Left lung (tissue), 10 donors: ENCODE data around the gene CEACAM19. TPM values are rescaled to one million over a fixed set of nuclear protein-coding genes. Genes with fewer than 3 reads are reported as not detected.
"Not testable (repeated sequence)": the region's sequence is repeated elsewhere in the genome, so short reads cannot be mapped to it uniquely, and the experiment has no call there.

Experiments used
- ATAC-seq: fragments of 200-7000 bp; cut with Tn5 transposase; one replicate; pipeline ENCODE4 v1.9.1; 2020; ENCODE audit warnings: moderate library complexity
- DNase-seq, 4 donors: peaks; one replicate each; pipeline ENCODE4 v3.0.0-alpha.2; 2013 to 2020
- H3K27ac ChIP-seq, 2 donors: fragments of 200-600 bp; sonication (generic) in 1 of 2; one replicate each; pipeline versions ENCODE4 v1.5.0 to v1.8.0; 2020 to 2021
- H3K27me3 ChIP-seq, 2 donors: fragments of 200-600 bp; sonication (generic) in 1 of 2; one replicate each; pipeline versions ENCODE4 v1.5.0 to v1.8.0; 2020 to 2021
- H3K36me3 ChIP-seq, 2 donors: fragments of 200-600 bp; sonication (generic) in 1 of 2; one replicate each; pipeline versions ENCODE4 v1.5.0 to v1.8.0; 2020 to 2021
- H3K4me1 ChIP-seq, 2 donors: fragments of 200-600 bp; one replicate each; pipeline ENCODE4 v1.8.0; 2021
- H3K4me3 ChIP-seq, 2 donors: fragments of 200-600 bp; sonication (generic) in 1 of 2; one replicate each; pipeline versions ENCODE4 v1.5.0 to v1.8.0; 2020 to 2021; ENCODE audit warnings: mild to moderate bottlenecking in 1 of 2
- H3K9me3 ChIP-seq, 2 donors: fragments of 200-600 bp; sonication (generic) in 1 of 2; one replicate each; pipeline versions ENCODE4 v1.5.0 to v1.8.0; 2020 to 2021
- intact Hi-C, 2 donors: fragments of 100-400 bp; cut with DNase I; formaldehyde crosslinking; loops; one replicate each; pipeline versions ENCODE4 v1.11.2 to v1.14.2; 2022
- polyA plus RNA-seq, 6 donors: library from polyadenylated mRNA; unstranded; fragments of 120-200 nt; gene quantifications; one replicate each; pipeline ENCODE4 v1.2.1, GENCODE V29; 2013; ENCODE audit not compliant: insufficient read length in 6 of 6
- total RNA-seq, 2 donors: library from RNA; stranded (reverse); fragmentation: NEBNext Ultra II Directional; extraction: Animal tissue kit (Norgen Biotek cat#: 25700); gene quantifications; one replicate each; pipeline ENCODE4 v1.2.1, GENCODE V29; 2021
- TF ChIP-seq, protein P1 (sequence below), 2 donors: fragments of 200-600 bp; sonication (generic) in 1 of 2; IDR thresholded peaks; one replicate each; pipeline versions ENCODE4 v1.5.0 to v1.8.0; 2021; ENCODE audit warnings: antibody characterized with exemption in 2 of 2
- donor health status: DM: no; HTN: yes; CAD: no.
- donor health status: DM: no; HTN: no; CAD: no.

The CEACAM19 gene
- total and polyA plus RNA-seq, 8 donors, result 4.1 to 21.9 (median 14.6) TPM

DNA sequence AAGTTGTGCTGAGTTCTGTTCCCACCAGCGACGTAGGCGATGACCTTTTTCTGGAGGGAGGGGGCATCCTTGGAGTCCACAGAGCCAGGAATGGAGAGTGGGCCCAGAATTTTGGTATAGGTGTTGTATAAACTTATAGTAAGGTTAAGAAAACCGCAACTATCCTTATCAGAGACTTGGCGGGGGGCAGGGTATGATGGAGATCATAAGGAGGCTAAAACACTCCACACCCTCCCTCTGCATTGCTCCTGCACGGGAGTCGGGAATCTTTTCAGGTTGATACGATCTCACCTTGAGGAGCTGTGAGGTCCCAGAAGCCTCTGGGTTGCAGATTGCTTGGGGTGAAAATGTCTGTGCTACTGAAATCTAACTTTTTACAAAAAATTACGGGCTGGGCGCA lies 6.3 kb upstream of the CEACAM19 start:
- Histone ChIP-seq H3K27me3 (no peaks in the 10 kb centered on the region), H3K27ac (no peak overlapping the region), H3K4me1 (no peaks in the 10 kb centered on the region), H3K4me3 (no peak overlapping the region), H3K36me3 (peaks cover 0 to 43% of the 10 kb centered on the region in 2 donors), H3K9me3 (no peaks in the 10 kb centered on the region)
- intact Hi-C loops, result no loop called here
- ATAC-seq, result no peak
- no peak for DNase-seq
- TF ChIP-seq, protein P1, sequence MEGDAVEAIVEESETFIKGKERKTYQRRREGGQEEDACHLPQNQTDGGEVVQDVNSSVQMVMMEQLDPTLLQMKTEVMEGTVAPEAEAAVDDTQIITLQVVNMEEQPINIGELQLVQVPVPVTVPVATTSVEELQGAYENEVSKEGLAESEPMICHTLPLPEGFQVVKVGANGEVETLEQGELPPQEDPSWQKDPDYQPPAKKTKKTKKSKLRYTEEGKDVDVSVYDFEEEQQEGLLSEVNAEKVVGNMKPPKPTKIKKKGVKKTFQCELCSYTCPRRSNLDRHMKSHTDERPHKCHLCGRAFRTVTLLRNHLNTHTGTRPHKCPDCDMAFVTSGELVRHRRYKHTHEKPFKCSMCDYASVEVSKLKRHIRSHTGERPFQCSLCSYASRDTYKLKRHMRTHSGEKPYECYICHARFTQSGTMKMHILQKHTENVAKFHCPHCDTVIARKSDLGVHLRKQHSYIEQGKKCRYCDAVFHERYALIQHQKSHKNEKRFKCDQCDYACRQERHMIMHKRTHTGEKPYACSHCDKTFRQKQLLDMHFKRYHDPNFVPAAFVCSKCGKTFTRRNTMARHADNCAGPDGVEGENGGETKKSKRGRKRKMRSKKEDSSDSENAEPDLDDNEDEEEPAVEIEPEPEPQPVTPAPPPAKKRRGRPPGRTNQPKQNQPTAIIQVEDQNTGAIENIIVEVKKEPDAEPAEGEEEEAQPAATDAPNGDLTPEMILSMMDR (IDR thresholded peaks at IDR 0.05), result no peak

DNA sequence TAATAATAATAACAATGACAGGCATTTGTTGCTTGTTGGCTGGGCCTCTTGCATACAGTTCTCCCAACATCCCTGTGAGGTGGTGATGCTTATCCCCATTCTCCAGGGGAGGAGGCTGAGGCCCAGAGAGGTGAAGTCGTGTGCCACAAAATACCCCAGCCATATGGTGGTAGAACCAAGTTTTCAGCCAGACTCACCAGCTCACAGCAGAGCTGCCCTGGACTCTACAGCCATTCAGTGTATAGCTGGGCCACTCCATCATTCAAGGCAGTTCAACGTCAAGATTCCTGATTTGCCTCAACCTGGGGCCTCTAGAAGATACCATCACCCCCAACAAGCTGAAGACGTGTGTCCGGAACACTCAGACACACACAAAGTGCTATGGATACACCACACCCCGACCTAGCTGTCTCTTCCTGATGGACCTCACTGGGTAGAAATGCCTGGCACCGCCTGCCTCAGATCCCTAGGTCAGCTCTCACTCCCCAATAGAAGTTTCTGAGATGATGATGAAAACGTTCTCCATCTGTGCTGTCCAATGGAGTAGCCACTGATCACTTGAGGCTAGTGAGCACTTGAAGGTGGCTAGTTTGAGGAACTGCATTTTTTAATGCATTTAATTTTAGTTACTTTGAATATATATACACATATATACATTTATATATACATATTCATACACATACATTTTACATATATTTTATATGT lies 4.3 kb upstream of the CEACAM19 start:
- DNase-seq, result peak in 1 of 4 donors; percentile 8
- Histone ChIP-seq H3K4me1 (no peaks in the 10 kb centered on the region), H3K27me3 (no peaks in the 10 kb centered on the region), H3K9me3 (no peaks in the 10 kb centered on the region), H3K27ac (no peak overlapping the region), H3K36me3 (peaks cover 0 to 23% of the 10 kb centered on the region in 2 donors), H3K4me3 (no peak overlapping the region)
- no peak for ATAC-seq
- TF ChIP-seq, protein P1 (IDR thresholded peaks at IDR 0.05), result no peak
- intact Hi-C loops, result no loop called here

DNA sequence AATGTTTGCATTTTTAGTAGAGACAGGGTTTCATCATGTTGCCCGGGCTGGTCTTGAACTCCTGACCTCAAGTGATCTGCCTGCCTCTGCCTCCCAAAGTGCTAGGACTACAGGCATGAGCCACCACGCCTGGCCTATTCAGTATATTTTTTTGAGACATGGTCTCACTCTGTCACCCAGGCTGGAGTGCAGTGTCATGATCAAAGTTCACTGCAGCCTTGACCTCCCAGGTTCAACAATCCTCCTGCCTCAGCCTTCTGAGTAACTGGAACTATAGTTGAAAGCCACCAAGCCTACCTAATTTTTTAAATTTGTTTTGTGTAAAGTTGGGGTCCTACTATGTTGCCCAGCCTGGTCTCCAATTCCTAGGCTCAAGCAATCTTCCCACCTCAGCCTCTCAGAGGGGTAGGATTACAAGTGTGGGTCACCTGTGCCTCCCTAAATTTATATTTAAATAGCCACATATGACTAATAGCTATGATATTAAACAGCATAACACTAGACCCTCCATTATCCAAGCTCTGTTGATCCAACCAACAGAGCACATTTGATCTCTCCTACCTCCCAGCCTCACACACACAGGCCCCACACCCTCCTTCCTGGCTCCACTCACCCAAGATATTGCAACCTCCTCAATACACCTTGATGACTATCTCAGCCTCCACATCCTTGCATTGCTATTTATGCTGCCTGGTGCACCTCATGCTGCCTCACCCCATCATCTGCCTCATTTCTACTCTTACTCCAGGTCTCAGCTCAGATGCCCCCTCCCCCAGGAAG lies 2.1 kb upstream of the CEACAM19 start:
- Histone ChIP-seq H3K9me3 (no peaks in the 10 kb centered on the region), H3K27ac (no peak overlapping the region), H3K4me3 (no peak overlapping the region), H3K4me1 (no peaks in the 10 kb centered on the region), H3K36me3 (peaks cover 0 to under 1% of the 10 kb centered on the region in 2 donors), H3K27me3 (no peaks in the 10 kb centered on the region)
- TF ChIP-seq, protein P1 (IDR thresholded peaks at IDR 0.05), result no peak
- DNase-seq (peak in 1 of 4 donors; percentile 2), ATAC-seq (no peak)
- intact Hi-C loops, result no loop called here

DNA sequence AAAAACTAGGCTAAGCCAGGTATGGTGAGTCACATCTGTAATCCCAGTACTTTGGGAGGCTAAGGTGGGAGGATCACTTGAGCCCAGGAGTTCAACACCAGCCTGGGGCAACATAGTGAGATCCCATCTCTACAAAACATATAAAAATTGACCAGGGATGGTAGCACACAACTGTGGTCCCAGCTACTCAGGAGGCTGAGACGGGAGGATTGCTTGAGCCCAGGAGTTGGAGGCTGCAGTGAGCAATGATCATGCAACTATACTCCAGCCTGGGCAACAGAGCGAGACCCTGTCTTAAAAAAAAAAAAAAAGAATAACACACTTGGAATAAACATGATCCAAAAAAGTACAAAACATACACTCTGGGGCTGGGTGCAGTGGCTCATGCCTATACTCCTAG lies 1.3 kb upstream of the CEACAM19 start:
- H3K4me3 ChIP-seq, H3K27me3 ChIP-seq, H3K36me3 ChIP-seq, H3K27ac ChIP-seq, DNase-seq, H3K9me3 ChIP-seq, H3K4me1 ChIP-seq, intact Hi-C loops, ATAC-seq: not testable (repeated sequence)

DNA sequence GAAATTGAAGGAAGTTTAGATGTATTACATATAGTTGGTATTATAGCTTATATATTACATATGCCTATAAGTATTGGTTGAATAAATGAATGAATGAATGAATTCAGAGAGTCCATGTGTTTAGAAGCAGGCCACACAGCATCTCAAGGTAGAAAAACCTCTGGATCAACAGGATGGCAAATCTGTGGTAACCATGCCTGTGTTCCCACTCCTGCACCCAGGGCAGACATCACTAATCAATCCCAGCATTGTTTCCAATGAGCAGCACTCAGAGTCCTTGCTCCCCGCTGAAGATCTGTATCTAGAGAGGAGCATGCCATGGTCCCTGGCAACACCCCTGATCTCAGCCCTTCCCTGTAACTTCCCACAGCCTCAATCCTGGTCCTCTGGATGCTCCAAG lies 944 bp downstream of the CEACAM19 start:
- TF ChIP-seq, protein P1 (IDR thresholded peaks at IDR 0.05), result no peak
- Histone ChIP-seq H3K27me3 (no peaks in the 10 kb centered on the region), H3K9me3 (no peaks in the 10 kb centered on the region), H3K36me3 (no peaks in the 10 kb centered on the region), H3K4me1 (no peaks in the 10 kb centered on the region), H3K4me3 (no peak overlapping the region), H3K27ac (no peak overlapping the region)
- DNase-seq (no peak), ATAC-seq (no peak)
- intact Hi-C loops, result no loop called here
